CD14-positive monocyte (primary cell): ENCODE measurements around the gene SLC4A1. TPM values are rescaled to one million over a fixed set of nuclear protein-coding genes. Genes with fewer than 3 reads are reported as not detected.

Experiments used
- DNase-seq, 3 donors: peaks; one replicate each; pipeline ENCODE4 v3.0.0-alpha.2; 2011 to 2022
- H2AFZ ChIP-seq: 2 replicates; pipeline ENCODE4 v1.6.0; 2012; ENCODE audit warnings: mild to moderate bottlenecking, low read depth, low read length, inconsistent platforms; ENCODE audit not compliant: insufficient read depth, poor library complexity, severe bottlenecking
- H3K27ac ChIP-seq, 2 donors: 1 replicate in 1 of 2; 2 replicates in 1 of 2; pipeline ENCODE4 v1.5.1; 2012 to 2013; ENCODE audit warnings: low read length in 2 of 2, control low read depth in 1 of 2, inconsistent platforms in 1 of 2, low read depth in 1 of 2, mild to moderate bottlenecking in 1 of 2
- H3K27me3 ChIP-seq, 2 donors: one replicate each; pipeline versions ENCODE4 v1.6.0 to v1.6.1; 2011 to 2013; ENCODE audit warnings: low read length in 2 of 2; ENCODE audit not compliant: control insufficient read depth in 2 of 2, insufficient read depth in 2 of 2
- H3K36me3 ChIP-seq, 2 donors: replicated peaks in 1 of 2; 1 replicate in 1 of 2; 2 replicates in 1 of 2; pipeline versions ENCODE4 v1.5.1 to v1.6.1; 2012 to 2013; ENCODE audit warnings: low read length in 2 of 2, control low read depth in 1 of 2, inconsistent platforms in 1 of 2, mild to moderate bottlenecking in 1 of 2; ENCODE audit not compliant: insufficient read depth in 2 of 2, control insufficient read depth in 1 of 2
- H3K4me1 ChIP-seq, 2 donors: 1 replicate in 1 of 2; 2 replicates in 1 of 2; pipeline versions ENCODE4 v1.5.1 to v1.6.1; 2012 to 2013; ENCODE audit warnings: low read length in 2 of 2, control low read depth in 1 of 2, inconsistent platforms in 1 of 2, mild to moderate bottlenecking in 1 of 2, moderate library complexity in 1 of 2; ENCODE audit not compliant: insufficient read depth in 2 of 2, control insufficient read depth in 1 of 2
- H3K4me2 ChIP-seq: replicated peaks from 2 replicates; pipeline ENCODE3; 2012; ENCODE audit warnings: low read length, moderate library complexity, mild to moderate bottlenecking; ENCODE audit not compliant: poor library complexity, severe bottlenecking; ENCODE audit errors: extremely low read depth
- H3K4me3 ChIP-seq, 3 experiments: fragments of 200-600 bp in 1 of 3; sonication (generic) in 1 of 3; replicated peaks in 1 of 3; 1 replicate in 2 of 3; 2 replicates in 1 of 3; pipeline ENCODE4 v1.5.1; 2011 to 2013; ENCODE audit warnings: low read length in 3 of 3, mild to moderate bottlenecking in 3 of 3, control low read depth in 2 of 3, low read depth in 2 of 3, inconsistent platforms in 1 of 3, moderate library complexity in 1 of 3
- H3K79me2 ChIP-seq: 2 replicates; pipeline ENCODE4 v1.6.0; 2012; ENCODE audit warnings: mild to moderate bottlenecking, control low read depth, inconsistent platforms, low read length, moderate library complexity; ENCODE audit not compliant: insufficient read depth
- H3K9ac ChIP-seq: 2 replicates; pipeline ENCODE4 v1.6.0; 2017; ENCODE audit warnings: low read length, mild to moderate bottlenecking; ENCODE audit not compliant: insufficient read depth, poor library complexity, severe bottlenecking
- H3K9me3 ChIP-seq, 2 donors: replicated peaks in 1 of 2; 1 replicate in 1 of 2; 2 replicates in 1 of 2; pipeline versions ENCODE4 v1.5.1 to v1.6.1; 2012 to 2013; ENCODE audit warnings: low read length in 2 of 2, control low read depth in 1 of 2; ENCODE audit not compliant: control insufficient read depth in 1 of 2, insufficient read depth in 1 of 2
- H4K20me1 ChIP-seq: 2 replicates; pipeline ENCODE4 v1.6.0; 2012; ENCODE audit warnings: mild to moderate bottlenecking, low read length, control low read depth, moderate library complexity; ENCODE audit not compliant: insufficient read depth
- H3K27ac Mint-ChIP-seq, 7 donors: one replicate each; pipeline ENCODE4 v1.8.0; 2020; ENCODE audit warnings: mild to moderate bottlenecking in 7 of 7, mixed read lengths in 7 of 7, moderate library complexity in 6 of 7, inconsistent platforms in 2 of 7
- H3K27me3 Mint-ChIP-seq, 3 donors: one replicate each; pipeline ENCODE4 v1.8.0; 2021 to 2022; ENCODE audit warnings: low read depth in 3 of 3, mild to moderate bottlenecking in 3 of 3, mixed read lengths in 3 of 3, moderate library complexity in 3 of 3, inconsistent platforms in 1 of 3
- H3K36me3 Mint-ChIP-seq, 2 donors: one replicate each; pipeline ENCODE4 v1.8.0; 2020; ENCODE audit warnings: mixed read lengths in 2 of 2, inconsistent platforms in 1 of 2, mild to moderate bottlenecking in 1 of 2
- H3K4me1 Mint-ChIP-seq: one replicate; pipeline ENCODE4 v1.8.0; 2020; ENCODE audit warnings: mild to moderate bottlenecking, mixed read lengths
- H3K4me3 Mint-ChIP-seq, 2 donors: one replicate each; pipeline ENCODE4 v1.8.0; 2020; ENCODE audit warnings: mild to moderate bottlenecking in 2 of 2, mixed read lengths in 2 of 2, moderate library complexity in 1 of 2
- H3K9me3 Mint-ChIP-seq, 7 donors: one replicate each; pipeline ENCODE4 v1.8.0; 2020 to 2022; ENCODE audit warnings: mixed read lengths in 7 of 7, mild to moderate bottlenecking in 6 of 7, moderate library complexity in 6 of 7, inconsistent platforms in 2 of 7
- CTCF ChIP-seq: fragments of 200-600 bp; IDR thresholded peaks from one replicate; pipeline ENCODE4 v1.8.0; 2022; ENCODE audit warnings: antibody characterized with exemption, mild to moderate bottlenecking
- WGBS: methylation state at CpG from one replicate; pipeline ENCODE4 v1.1.5; 2013; ENCODE audit warnings: missing lambda C conversion rate; ENCODE audit not compliant: insufficient coverage; 5-methylcytosine and 5-hydroxymethylcytosine counted together
- intact Hi-C, 2 donors: fragments of 100-400 bp; cut with micrococcal nuclease; formaldehyde crosslinking; loops; one replicate each; pipeline versions ENCODE4 v1.15.0 to v1.15.1; 2023
- polyA plus RNA-seq, 3 donors: library from polyadenylated mRNA; depleted of rRNA in 1 of 3; unstranded in 2 of 3; stranded (reverse) in 1 of 3; fragments of 300-500 nt in 2 of 3; fragments of >200 nt in 1 of 3; fragmentation: Illumina TruSeq in 2 of 3; gene quantifications; 1 replicate in 2 of 3; 2 replicates in 1 of 3; pipeline ENCODE4 v1.2.3, GENCODE V29; 2012 to 2021

Gene SLC4A1
- polyA plus RNA-seq, 3 donors: 0.04 TPM; not detected in 2

GRCh38 chr17:44310188-44310587, 42.3 kb upstream of the SLC4A1 start:
- H3K27me3 ChIP-seq: peaks cover 18 to 55% of the 10 kb centered on the region in 2 donors
- no peak for DNase-seq

GRCh38 chr17:44309472-44309871, 41.5 kb upstream of the SLC4A1 start:
- Histone ChIP-seq H3K27ac (no peak overlapping the region), H3K36me3 (no peaks in the 10 kb centered on the region), H2AFZ (no peak overlapping the region), H3K9me3 (no peaks in the 10 kb centered on the region), H3K4me2 (peak overlapping the region; percentile 71), H3K9ac (no peak overlapping the region), H3K4me3 (no peak overlapping the region), H3K4me1 (peaks cover 12 to 15% of the 10 kb centered on the region in 2 donors), H3K27me3 (peaks cover 13 to 49% of the 10 kb centered on the region in 2 donors), H4K20me1 (no peaks in the 10 kb centered on the region), H3K79me2 (no peaks in the 10 kb centered on the region)
- Mint-ChIP-seq H3K9me3 (peaks cover 0 to 6% (median 2%) of the 10 kb centered on the region in 7 donors), H3K27me3 (peaks cover 54 to 74% (median 59%) of the 10 kb centered on the region in 3 donors), H3K36me3 (peaks cover 0 to 4% of the 10 kb centered on the region in 2 donors), H3K27ac (peak overlapping the region in 1 of 7 donors; percentile 20), H3K4me1 (peaks cover 18% of the 10 kb centered on the region), H3K4me3 (peak overlapping the region in 1 of 2 donors; percentile 69)
- 86% methylated on average over 3 of the region's 5 CpGs for WGBS
- intact Hi-C loops: no loop called here
- no peak for TF ChIP-seq CTCF
- no peak for DNase-seq

More at GRCh38 chr17:44310188-44310587, 42.3 kb upstream of the SLC4A1 start:
- 91% methylated on average over 1 of the region's 2 CpGs for WGBS
- Histone ChIP-seq H3K4me3 (no peak overlapping the region), H3K9ac (no peak overlapping the region), H3K79me2 (no peaks in the 10 kb centered on the region), H4K20me1 (no peaks in the 10 kb centered on the region), H3K9me3 (no peaks in the 10 kb centered on the region), H3K4me1 (peaks cover 17 to 20% of the 10 kb centered on the region in 2 donors), H3K27ac (no peak overlapping the region), H3K4me2 (no peak overlapping the region), H3K36me3 (no peaks in the 10 kb centered on the region), H2AFZ (no peak overlapping the region)
- peaks cover 58 to 76% (median 66%) of the 10 kb centered on the region in 3 donors for H3K27me3 Mint-ChIP-seq
- no peak for TF ChIP-seq CTCF
- H3K9me3 Mint-ChIP-seq: peaks cover 0 to 6% (median 2%) of the 10 kb centered on the region in 7 donors
- peak overlapping the region in 1 of 2 donors; percentile 51 for H3K4me3 Mint-ChIP-seq
- peaks cover 0 to 4% of the 10 kb centered on the region in 2 donors for H3K36me3 Mint-ChIP-seq
- intact Hi-C loops: no loop called here
- H3K27ac Mint-ChIP-seq: no peak overlapping the region
- H3K4me1 Mint-ChIP-seq: peaks cover 22% of the 10 kb centered on the region
